Measurements from ENCODE around the gene CHRND. TPM values are rescaled to one million over a fixed set of nuclear protein-coding genes. Genes with fewer than 3 reads are reported as not detected.

Gene CHRND
- total and polyA plus RNA-seq, 2 donors from 2014 or later: not detected

DNA sequence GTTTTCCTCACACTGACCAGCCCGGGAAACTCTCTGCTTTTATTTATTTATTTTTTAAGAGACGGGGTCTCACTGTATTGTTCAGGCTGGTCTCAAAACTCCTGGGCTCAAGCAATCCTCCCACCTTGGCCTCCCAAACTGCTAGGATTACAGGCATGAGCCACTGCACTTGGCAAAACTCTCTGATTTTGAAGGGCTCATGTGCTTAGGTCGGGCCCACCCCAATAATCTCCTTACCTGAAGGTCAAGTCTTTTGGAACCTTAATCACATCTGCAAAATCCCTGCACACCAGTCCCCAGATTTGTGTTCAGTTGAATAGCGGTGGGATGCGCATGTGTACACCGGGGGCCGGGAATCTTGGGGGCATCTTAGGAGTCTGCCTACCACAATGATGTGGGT is 30.7 kb upstream of the CHRND start:
- intact Hi-C loops (cut with DNase I): no loop called here
- Histone ChIP-seq H3K27me3 (ENCODE audit: control insufficient read depth, insufficient read depth, low read length) (no peaks in the 10 kb centered on the region), H3K4me1 (ENCODE audit: control insufficient read depth in 2 of 3, insufficient read depth in 2 of 3, low read depth in 1 of 3, low read length in 3 of 3) (no peaks in the 10 kb centered on the region), H3K9ac (ENCODE audit: low read length in 3 of 3) (no peak overlapping the region), H3K9me3 (ENCODE audit: control insufficient read depth in 2 of 3, insufficient read depth in 1 of 3, low read length in 3 of 3) (no peaks in the 10 kb centered on the region), H3K27ac (ENCODE audit: low read depth in 2 of 2, low read length in 2 of 2) (no peak overlapping the region), H3K36me3 (ENCODE audit: control insufficient read depth in 2 of 3, insufficient read depth in 3 of 3, low read length in 3 of 3) (no peaks in the 10 kb centered on the region), H3K4me3 (ENCODE audit: low read length in 3 of 3) (no peak overlapping the region)
- TF ChIP-seq, protein P1, sequence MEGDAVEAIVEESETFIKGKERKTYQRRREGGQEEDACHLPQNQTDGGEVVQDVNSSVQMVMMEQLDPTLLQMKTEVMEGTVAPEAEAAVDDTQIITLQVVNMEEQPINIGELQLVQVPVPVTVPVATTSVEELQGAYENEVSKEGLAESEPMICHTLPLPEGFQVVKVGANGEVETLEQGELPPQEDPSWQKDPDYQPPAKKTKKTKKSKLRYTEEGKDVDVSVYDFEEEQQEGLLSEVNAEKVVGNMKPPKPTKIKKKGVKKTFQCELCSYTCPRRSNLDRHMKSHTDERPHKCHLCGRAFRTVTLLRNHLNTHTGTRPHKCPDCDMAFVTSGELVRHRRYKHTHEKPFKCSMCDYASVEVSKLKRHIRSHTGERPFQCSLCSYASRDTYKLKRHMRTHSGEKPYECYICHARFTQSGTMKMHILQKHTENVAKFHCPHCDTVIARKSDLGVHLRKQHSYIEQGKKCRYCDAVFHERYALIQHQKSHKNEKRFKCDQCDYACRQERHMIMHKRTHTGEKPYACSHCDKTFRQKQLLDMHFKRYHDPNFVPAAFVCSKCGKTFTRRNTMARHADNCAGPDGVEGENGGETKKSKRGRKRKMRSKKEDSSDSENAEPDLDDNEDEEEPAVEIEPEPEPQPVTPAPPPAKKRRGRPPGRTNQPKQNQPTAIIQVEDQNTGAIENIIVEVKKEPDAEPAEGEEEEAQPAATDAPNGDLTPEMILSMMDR (IDR thresholded peaks at IDR 0.05; ENCODE audit: borderline replicate concordance, extremely low read depth, insufficient read depth): no peak
- no peak for FAIRE-seq
- no peak for DNase-seq

DNA sequence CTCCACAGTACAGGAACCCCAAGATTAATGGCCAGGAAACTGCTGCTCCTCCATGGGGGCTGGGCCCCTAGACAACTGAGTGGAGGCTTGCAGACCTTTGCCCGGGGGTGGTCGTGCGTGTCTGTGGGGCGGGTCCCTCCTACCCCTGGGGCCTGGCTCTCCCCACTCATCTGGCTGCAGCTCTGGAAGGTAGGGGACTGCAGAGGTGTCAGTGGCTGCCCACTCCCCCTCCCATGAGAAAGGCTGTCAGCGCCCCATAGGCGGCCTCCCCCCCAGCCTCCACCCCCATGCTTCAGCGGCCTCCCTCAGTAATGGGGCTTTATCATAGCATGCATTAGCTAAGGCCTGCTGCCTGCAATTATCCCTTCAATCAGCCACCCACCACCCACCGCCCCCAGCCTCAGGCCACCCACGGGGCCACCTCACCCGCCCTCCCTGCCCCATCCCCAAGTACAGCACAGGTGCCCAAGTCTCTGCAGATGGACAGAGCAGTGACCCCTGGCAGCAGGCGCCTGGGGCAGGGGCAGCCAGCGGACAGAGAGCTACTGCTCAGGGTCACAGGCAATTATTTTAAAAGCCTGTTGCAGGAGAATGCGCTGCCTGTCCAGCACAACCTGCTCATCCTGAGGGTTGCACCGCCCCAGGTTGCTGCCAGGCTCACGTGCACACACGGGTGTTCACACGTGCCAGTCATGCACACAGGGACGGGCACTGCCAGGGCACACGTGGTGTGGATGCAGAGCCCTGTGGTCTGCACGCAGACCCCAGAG is 29.3 kb upstream of the CHRND start:
- Histone ChIP-seq H3K27ac (ENCODE audit: low read depth in 2 of 2, low read length in 2 of 2) (no peak overlapping the region), H3K36me3 (ENCODE audit: control insufficient read depth in 2 of 3, insufficient read depth in 3 of 3, low read length in 3 of 3) (no peaks in the 10 kb centered on the region), H3K4me1 (ENCODE audit: control insufficient read depth in 2 of 3, insufficient read depth in 2 of 3, low read depth in 1 of 3, low read length in 3 of 3) (no peaks in the 10 kb centered on the region), H3K27me3 (ENCODE audit: control insufficient read depth, insufficient read depth, low read length) (no peaks in the 10 kb centered on the region), H3K9ac (ENCODE audit: low read length in 3 of 3) (no peak overlapping the region), H3K4me3 (ENCODE audit: low read length in 3 of 3) (no peak overlapping the region), H3K9me3 (ENCODE audit: control insufficient read depth in 2 of 3, insufficient read depth in 1 of 3, low read length in 3 of 3) (no peaks in the 10 kb centered on the region)
- DNase-seq (peak in 2 of 5 donors; percentile 44 to 72), FAIRE-seq (no peak)
- intact Hi-C loops (cut with DNase I): no loop called here
- TF ChIP-seq, protein P1 (IDR thresholded peaks at IDR 0.05; ENCODE audit: borderline replicate concordance, extremely low read depth, insufficient read depth): no peak

DNA sequence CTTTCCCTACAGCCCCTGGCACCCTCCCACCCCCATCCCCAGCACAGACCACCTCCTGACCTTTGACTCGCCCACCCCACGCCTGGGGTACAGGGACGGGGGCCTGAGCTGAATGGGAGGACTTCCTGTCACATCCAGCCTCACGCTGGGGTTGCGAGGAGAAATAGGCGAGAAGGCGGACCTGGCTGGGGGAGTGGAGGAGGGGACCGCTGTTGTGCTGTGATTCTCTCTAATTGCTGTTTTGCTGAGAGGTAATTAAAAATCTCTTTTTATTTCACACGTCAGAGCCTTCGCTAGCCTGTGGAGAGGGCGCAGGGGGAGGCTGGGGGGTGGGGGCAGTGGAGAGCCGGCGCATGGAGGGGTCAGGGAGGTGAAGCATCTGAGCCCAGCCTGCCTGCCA is 28.6 kb upstream of the CHRND start:
- peak in 1 of 5 donors; percentile 28 for DNase-seq
- Histone ChIP-seq H3K9ac (ENCODE audit: low read length in 3 of 3) (no peak overlapping the region), H3K4me3 (ENCODE audit: low read length in 3 of 3) (no peak overlapping the region), H3K27me3 (ENCODE audit: control insufficient read depth, insufficient read depth, low read length) (no peaks in the 10 kb centered on the region), H3K4me1 (ENCODE audit: control insufficient read depth in 2 of 3, insufficient read depth in 2 of 3, low read depth in 1 of 3, low read length in 3 of 3) (no peaks in the 10 kb centered on the region), H3K27ac (ENCODE audit: low read depth in 2 of 2, low read length in 2 of 2) (no peak overlapping the region), H3K36me3 (ENCODE audit: control insufficient read depth in 2 of 3, insufficient read depth in 3 of 3, low read length in 3 of 3) (no peaks in the 10 kb centered on the region), H3K9me3 (ENCODE audit: control insufficient read depth in 2 of 3, insufficient read depth in 1 of 3, low read length in 3 of 3) (no peaks in the 10 kb centered on the region)
- intact Hi-C loops (cut with DNase I): no loop called here
- TF ChIP-seq, protein P1 (IDR thresholded peaks at IDR 0.05; ENCODE audit: borderline replicate concordance, extremely low read depth, insufficient read depth): no peak
- FAIRE-seq: no peak
